GM23248 (cell line): ENCODE results near the gene RASAL2. TPM values are rescaled to one million over a fixed set of nuclear protein-coding genes. Genes with fewer than 3 reads are reported as not detected.

Source experiments
- DNase-seq: peaks from one replicate; pipeline ENCODE4 v3.0.0-alpha.2; 2015
- H2AFZ ChIP-seq: fragments of 200-600 bp; sonication (generic); 2 replicates; pipeline ENCODE4 v1.6.1; 2016; ENCODE audit warnings: antibody characterized with exemption
- H3F3A ChIP-seq: fragments of 200-600 bp; sonication (generic); 2 replicates; pipeline ENCODE4 v1.6.1; 2016; ENCODE audit warnings: mild to moderate bottlenecking, antibody characterized with exemption, mixed run types; ENCODE audit not compliant: insufficient read depth
- H3K27ac ChIP-seq: fragments of 200-600 bp; sonication (generic); 2 replicates; pipeline ENCODE4 v1.5.1; 2016; ENCODE audit warnings: mild to moderate bottlenecking
- H3K27me3 ChIP-seq: fragments of 200-600 bp; sonication (generic); replicated peaks from 2 replicates; pipeline ENCODE4 v1.6.1; 2016; ENCODE audit warnings: mild to moderate bottlenecking; ENCODE audit not compliant: insufficient read depth
- H3K36me3 ChIP-seq: fragments of 200-600 bp; sonication (generic); 2 replicates; pipeline ENCODE4 v1.6.1; 2016; ENCODE audit warnings: low read depth, mild to moderate bottlenecking
- H3K4me1 ChIP-seq: fragments of 200-600 bp; sonication (generic); 2 replicates; pipeline ENCODE4 v1.6.1; 2016; ENCODE audit warnings: mild to moderate bottlenecking; ENCODE audit not compliant: insufficient read depth
- H3K4me2 ChIP-seq: fragments of 200-600 bp; sonication (generic); one replicate; pipeline ENCODE4 v1.6.1; 2016; ENCODE audit warnings: mild to moderate bottlenecking; ENCODE audit not compliant: unreplicated experiment
- H3K4me3 ChIP-seq: fragments of 200-600 bp; sonication (generic); 2 replicates; pipeline ENCODE4 v1.5.1; 2016; ENCODE audit warnings: mild to moderate bottlenecking
- H3K79me2 ChIP-seq: fragments of 200-600 bp; sonication (generic); 2 replicates; pipeline ENCODE4 v1.6.1; 2016; ENCODE audit warnings: mild to moderate bottlenecking; ENCODE audit not compliant: insufficient read depth
- H3K9ac ChIP-seq: fragments of 200-600 bp; sonication (generic); 2 replicates; pipeline ENCODE4 v1.6.1; 2016; ENCODE audit warnings: mild to moderate bottlenecking
- H3K9me2 ChIP-seq: fragments of 200-600 bp; sonication (generic); 2 replicates; pipeline ENCODE4 v1.6.1; 2016; ENCODE audit warnings: mixed run types, mild to moderate bottlenecking, moderate library complexity; ENCODE audit not compliant: insufficient read depth
- H3K9me3 ChIP-seq: fragments of 200-600 bp; sonication (generic); one replicate; pipeline ENCODE4 v1.6.1; 2017; ENCODE audit warnings: low read depth
- H4K20me1 ChIP-seq: fragments of 200-600 bp; sonication (generic); 2 replicates; pipeline ENCODE4 v1.6.0; 2016; ENCODE audit not compliant: insufficient read depth
- EZH2 ChIP-seq: fragments of 200-600 bp; sonication (generic); IDR thresholded peaks from 2 replicates; pipeline ENCODE4 v1.6.1; 2018; ENCODE audit warnings: antibody characterized with exemption, mild to moderate bottlenecking; ENCODE audit not compliant: insufficient read depth, poor library complexity, severe bottlenecking
- EZH2phosphoT487 ChIP-seq: fragments of 200-600 bp; sonication (generic); IDR thresholded peaks from 2 replicates; pipeline ENCODE4 v1.6.1; 2018; ENCODE audit warnings: antibody characterized with exemption, moderate library complexity, mild to moderate bottlenecking, low read depth; ENCODE audit not compliant: insufficient read depth
- WGBS, 2 experiments: methylation state at CpG; one replicate each; pipeline ENCODE4 v1.1.6; 2015 to 2017; ENCODE audit warnings: low lambda C conversion rate in 2 of 2, low coverage in 1 of 2; ENCODE audit errors: missing lambda C conversion rate in 2 of 2; 5-methylcytosine and 5-hydroxymethylcytosine counted together
- in situ Hi-C: fragments of 300-500 bp; cut with MboI; formaldehyde crosslinking; loops from 2 replicates; pipeline ENCODE4 v1.15.0; 2020
- polyA plus RNA-seq: library from polyadenylated mRNA; unstranded; fragments of >200 nt; fragmentation: Nextera tagmentation; extraction: Ambion mirVana; gene quantifications from 2 replicates; pipeline ENCODE4 v1.2.1, GENCODE V29; 2016
- total RNA-seq: library from RNA; depleted of rRNA; stranded (reverse); fragments of >200 nt; shearing (Covaris generic); gene quantifications from 2 replicates; pipeline ENCODE4 v1.2.3, GENCODE V29; 2014

Gene RASAL2
- total and polyA plus RNA-seq, 2 experiments from 2014 or later = 10.1 to 23.1 TPM

GRCh38 chr1:178456472-178456871 lies 362.6 kb downstream of the RASAL2 start:
- in situ Hi-C loops = no loop called here
- Histone ChIP-seq H3K9me2 (no peaks in the 10 kb centered on the region), H3K9me3 (no peaks in the 10 kb centered on the region), H3K4me2 (no peak overlapping the region), H3F3A (peaks cover 5% of the 10 kb centered on the region; the same call in 1 of the 2 replicates), H3K27ac (no peak overlapping the region), H4K20me1 (no peaks in the 10 kb centered on the region), H3K27me3 (no peaks in the 10 kb centered on the region), H3K9ac (no peak overlapping the region), H3K4me1 (peaks cover 5% of the 10 kb centered on the region), H3K79me2 (no peaks in the 10 kb centered on the region), H3K4me3 (no peak overlapping the region), H2AFZ (no peak overlapping the region), H3K36me3 (peaks cover 41% of the 10 kb centered on the region)
- 98 to 99% methylated on average over 13 of the region's 13 CpGs for WGBS, 2 experiments
- TF ChIP-seq EZH2phosphoT487 (no peak), EZH2 (no peak)
- no peak for DNase-seq

- Histone ChIP-seq H3K4me1 (no peaks in the 10 kb centered on the region), H3K9ac (no peak overlapping the region), H4K20me1 (no peaks in the 10 kb centered on the region), H2AFZ (no peak overlapping the region), H3K4me3 (no peak overlapping the region), H3K4me2 (no peak overlapping the region), H3K36me3 (peaks cover 35% of the 10 kb centered on the region), H3F3A (no peaks in the 10 kb centered on the region), H3K27ac (no peak overlapping the region), H3K79me2 (no peaks in the 10 kb centered on the region), H3K27me3 (no peaks in the 10 kb centered on the region), H3K9me3 (no peaks in the 10 kb centered on the region), H3K9me2 (no peaks in the 10 kb centered on the region)
- DNase-seq = no peak
- in situ Hi-C loops = no loop called here
- TF ChIP-seq EZH2 (no peak), EZH2phosphoT487 (no peak)
- 98 to 99% methylated on average over 5 of the region's 5 CpGs for WGBS, 2 experiments
These were observed 363.7 kb downstream of the RASAL2 start for GRCh38 chr1:178457651-178458050.

GRCh38 chr1:178458203-178458602 lies 364.3 kb downstream of the RASAL2 start:
- H3K36me3 ChIP-seq = peaks cover 29% of the 10 kb centered on the region
- no peak overlapping the region for H2AFZ ChIP-seq
- H3K4me2 ChIP-seq = no peak overlapping the region
- in situ Hi-C loops = no loop called here
- no peak overlapping the region for H3K9ac ChIP-seq
- H3K4me3 ChIP-seq = no peak overlapping the region
- no peak for DNase-seq
- no peaks in the 10 kb centered on the region for H3K4me1 ChIP-seq
- no peaks in the 10 kb centered on the region for H3K9me2 ChIP-seq
- H3K27me3 ChIP-seq = no peaks in the 10 kb centered on the region
- 98% methylated on average over 12 of the region's 12 CpGs for WGBS, 2 experiments
- H3K27ac ChIP-seq = no peak overlapping the region
- H4K20me1 ChIP-seq = no peaks in the 10 kb centered on the region
- TF ChIP-seq EZH2phosphoT487 (no peak), EZH2 (no peak)
- H3K9me3 ChIP-seq = no peaks in the 10 kb centered on the region
- no peaks in the 10 kb centered on the region for H3F3A ChIP-seq
- no peaks in the 10 kb centered on the region for H3K79me2 ChIP-seq

- Histone ChIP-seq H3K4me3 (no peak overlapping the region), H3K9me2 (no peaks in the 10 kb centered on the region), H3K9ac (no peak overlapping the region), H2AFZ (no peak overlapping the region), H4K20me1 (no peaks in the 10 kb centered on the region), H3K9me3 (no peaks in the 10 kb centered on the region), H3K36me3 (peaks cover 25% of the 10 kb centered on the region), H3K4me1 (peaks cover 12% of the 10 kb centered on the region), H3K4me2 (no peak overlapping the region), H3K27ac (no peak overlapping the region), H3K27me3 (no peaks in the 10 kb centered on the region), H3K79me2 (no peaks in the 10 kb centered on the region), H3F3A (no peaks in the 10 kb centered on the region)
- DNase-seq = no peak
- TF ChIP-seq EZH2 (no peak), EZH2phosphoT487 (no peak)
- 96 to 97% methylated on average over 2 of the region's 2 CpGs for WGBS, 2 experiments
- in situ Hi-C loops = no loop called here
These were observed 367.2 kb downstream of the RASAL2 start for GRCh38 chr1:178461104-178461503.

- Histone ChIP-seq H2AFZ (no peak overlapping the region), H3K36me3 (peaks cover 28% of the 10 kb centered on the region), H3K9me2 (no peaks in the 10 kb centered on the region), H4K20me1 (no peaks in the 10 kb centered on the region), H3K4me3 (no peak overlapping the region), H3K79me2 (no peaks in the 10 kb centered on the region), H3F3A (no peaks in the 10 kb centered on the region), H3K9me3 (no peaks in the 10 kb centered on the region), H3K27me3 (no peaks in the 10 kb centered on the region), H3K27ac (no peak overlapping the region), H3K4me2 (no peak overlapping the region), H3K4me1 (peaks cover 12% of the 10 kb centered on the region), H3K9ac (no peak overlapping the region)
- TF ChIP-seq EZH2 (no peak), EZH2phosphoT487 (no peak)
- in situ Hi-C loops = no loop called here
- DNase-seq = no peak
- 87 to 91% methylated on average over 4 of the region's 4 CpGs for WGBS, 2 experiments
These were observed 367.8 kb downstream of the RASAL2 start for GRCh38 chr1:178461701-178462100.
